MCF 10A (cell line): Measurements from ENCODE around the gene CSF3. TPM values are rescaled to one million over a fixed set of nuclear protein-coding genes. Genes with fewer than 3 reads are reported as not detected.
A peak's percentile ranks its signal among the peaks of the same experiment; 100 is the strongest.

Source experiments
- BruUV-seq: library from RNA; stranded (reverse); fragments of 400-500 nt; replicated peaks from 2 replicates; lab custom pipeline; 2021; lab: Mats Ljungman, UMichigan
- CTCF ChIA-PET: fragments of 300-600 bp; sonication (Branson Sonifier 250); formaldehyde crosslinking; extraction: SDS; loops from one replicate; lab custom pipeline; 2021; ENCODE audit warnings: antibody characterized with exemption, inconsistent platforms; lab: Yijun Ruan, JAX
- POLR2A ChIA-PET: fragments of 300-600, 350-650 bp; sonication (Branson Sonifier 250); formaldehyde crosslinking; extraction: SDS; loops from one replicate; lab custom pipeline; 2020; ENCODE audit warnings: antibody characterized with exemption, inconsistent platforms; lab: Yijun Ruan, JAX
- DNase-seq: peaks from one replicate; pipeline ENCODE4 v3.0.0-alpha.2; 2018; ENCODE audit not compliant: unreplicated experiment
- H3K27ac Mint-ChIP-seq: one replicate; pipeline ENCODE4 v1.8.0; 2022; ENCODE audit warnings: mild to moderate bottlenecking, low read depth, mixed read lengths; ENCODE audit not compliant: unreplicated experiment
- H3K27me3 Mint-ChIP-seq: one replicate; pipeline ENCODE4 v1.8.0; 2022; ENCODE audit warnings: mixed read lengths; ENCODE audit not compliant: insufficient read depth, unreplicated experiment
- H3K36me3 Mint-ChIP-seq: one replicate; pipeline ENCODE4 v1.8.0; 2022; ENCODE audit warnings: mild to moderate bottlenecking, moderate library complexity, mixed read lengths; ENCODE audit not compliant: insufficient read depth, unreplicated experiment
- H3K4me1 Mint-ChIP-seq: one replicate; pipeline ENCODE4 v1.8.0; 2022; ENCODE audit warnings: mixed read lengths; ENCODE audit not compliant: insufficient read depth, unreplicated experiment
- H3K4me3 Mint-ChIP-seq: one replicate; pipeline ENCODE4 v1.8.0; 2022; ENCODE audit warnings: mild to moderate bottlenecking, moderate library complexity, mixed read lengths; ENCODE audit not compliant: unreplicated experiment
- H3K9me3 Mint-ChIP-seq: one replicate; pipeline ENCODE4 v1.8.0; 2022; ENCODE audit warnings: mixed read lengths; ENCODE audit not compliant: unreplicated experiment
- intact Hi-C: fragments of 100-400 bp; cut with micrococcal nuclease; formaldehyde crosslinking; loops from 2 replicates; pipeline ENCODE4 v1.14.1; 2022
- total RNA-seq: library from RNA; stranded (reverse); gene quantifications from 2 replicates; pipeline ENCODE4 v1.2.3, GENCODE V29; 2022
- TF ChIP-seq, protein P1 (sequence below): fragments of 200-600 bp; IDR thresholded peaks from one replicate; pipeline ENCODE4 v1.8.0; 2022; ENCODE audit warnings: antibody characterized with exemption, mild to moderate bottlenecking; ENCODE audit not compliant: unreplicated experiment

The CSF3 gene
- total RNA-seq, 1 experiment from 2014 or later = 17.1 TPM

- BruUV-seq = no TSS peak
- no peak for DNase-seq
- ChIA-PET CTCF (interaction anchor here (0.6 to 9.3 kb wide), 12 partner anchors 11 to 242 kb away, joined by 3 to 237 read pairs (median 5); partner anchors contain the start of genes CSF3, MED24, PSMD3 and THRA), POLR2A (interaction anchor here (0.9 to 7.3 kb wide), 12 partner anchors 10 to 256 kb away, joined by 3 to 164 read pairs (median 5); partner anchors contain the start of genes CASC3, CSF3, MED24 and NR1D1)
- no peaks in the 10 kb centered on the region for H3K9me3 Mint-ChIP-seq
- peak overlapping the region; percentile 87 for H3K27ac Mint-ChIP-seq
- H3K36me3 Mint-ChIP-seq = peaks cover 43% of the 10 kb centered on the region
- TF ChIP-seq, protein P1, sequence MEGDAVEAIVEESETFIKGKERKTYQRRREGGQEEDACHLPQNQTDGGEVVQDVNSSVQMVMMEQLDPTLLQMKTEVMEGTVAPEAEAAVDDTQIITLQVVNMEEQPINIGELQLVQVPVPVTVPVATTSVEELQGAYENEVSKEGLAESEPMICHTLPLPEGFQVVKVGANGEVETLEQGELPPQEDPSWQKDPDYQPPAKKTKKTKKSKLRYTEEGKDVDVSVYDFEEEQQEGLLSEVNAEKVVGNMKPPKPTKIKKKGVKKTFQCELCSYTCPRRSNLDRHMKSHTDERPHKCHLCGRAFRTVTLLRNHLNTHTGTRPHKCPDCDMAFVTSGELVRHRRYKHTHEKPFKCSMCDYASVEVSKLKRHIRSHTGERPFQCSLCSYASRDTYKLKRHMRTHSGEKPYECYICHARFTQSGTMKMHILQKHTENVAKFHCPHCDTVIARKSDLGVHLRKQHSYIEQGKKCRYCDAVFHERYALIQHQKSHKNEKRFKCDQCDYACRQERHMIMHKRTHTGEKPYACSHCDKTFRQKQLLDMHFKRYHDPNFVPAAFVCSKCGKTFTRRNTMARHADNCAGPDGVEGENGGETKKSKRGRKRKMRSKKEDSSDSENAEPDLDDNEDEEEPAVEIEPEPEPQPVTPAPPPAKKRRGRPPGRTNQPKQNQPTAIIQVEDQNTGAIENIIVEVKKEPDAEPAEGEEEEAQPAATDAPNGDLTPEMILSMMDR = no peak
- peaks cover 61% of the 10 kb centered on the region for H3K4me1 Mint-ChIP-seq
- peak overlapping the region; percentile 52 for H3K4me3 Mint-ChIP-seq
- H3K27me3 Mint-ChIP-seq = no peaks in the 10 kb centered on the region
- intact Hi-C loops = loop anchor here (5.0 kb wide), 2 partner anchors 87 to 153 kb away; no protein-coding TSS in a partner anchor
Observed at GRCh38 chr17:40025559-40025958, 10.3 kb downstream of the CSF3 start.

DNA sequence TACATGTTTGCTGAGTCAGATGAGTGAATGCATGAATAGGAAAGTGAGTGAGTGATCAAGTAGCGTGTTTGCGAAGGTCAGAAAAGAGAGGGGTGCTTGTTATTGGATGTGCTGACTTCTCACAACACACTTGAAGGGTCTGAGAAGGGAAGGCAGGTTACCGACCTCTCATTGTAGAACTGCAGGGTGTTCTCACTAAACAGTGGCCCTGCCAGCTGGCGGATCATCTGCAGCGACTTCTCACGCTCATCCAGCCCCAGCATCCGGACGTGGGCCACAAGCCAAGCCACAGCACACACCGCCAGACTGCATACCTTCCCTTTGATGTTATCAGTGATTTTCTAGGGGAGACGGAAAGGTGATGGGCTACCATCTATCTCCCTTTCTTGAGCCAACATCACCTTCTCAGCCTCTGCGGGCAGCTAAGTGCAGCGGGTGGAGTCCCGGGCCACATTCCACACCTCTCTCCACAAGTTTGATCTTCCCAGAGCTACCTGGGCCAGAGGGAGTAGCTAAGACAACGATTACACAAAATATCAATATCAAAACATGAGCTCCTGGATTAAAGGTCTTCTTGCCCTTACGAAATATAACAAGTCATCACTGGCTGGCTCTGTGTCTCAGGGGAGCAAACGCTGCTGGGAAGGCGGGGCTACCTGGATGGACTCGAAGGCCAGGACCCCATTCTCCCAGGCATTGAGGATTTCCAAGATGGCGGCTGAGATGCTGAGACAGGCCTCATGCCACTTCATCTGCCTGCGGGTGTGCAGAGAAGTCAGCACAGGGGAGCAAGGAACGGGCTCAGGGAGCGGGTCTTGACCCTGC is 11.0 kb downstream of the CSF3 start:
- peak overlapping the region; percentile 87 for H3K27ac Mint-ChIP-seq
- ChIA-PET CTCF (interaction anchor here (0.6 to 9.3 kb wide), 29 partner anchors 12 to 464 kb away, joined by 3 to 237 read pairs (median 4); partner anchors contain the start of genes CSF3, MED24, PSMD3 and THRA), POLR2A (interaction anchor here (0.6 to 7.3 kb wide), 18 partner anchors 11 to 1276 kb away, joined by 3 to 164 read pairs (median 4); partner anchors contain the start of genes CASC3, CSF3, MED24 and NR1D1)
- peaks cover 48% of the 10 kb centered on the region for H3K36me3 Mint-ChIP-seq
- TF ChIP-seq, protein P1 = no peak
- H3K27me3 Mint-ChIP-seq = no peaks in the 10 kb centered on the region
- H3K4me1 Mint-ChIP-seq = peaks cover 55% of the 10 kb centered on the region
- peak; percentile 86 for DNase-seq
- H3K9me3 Mint-ChIP-seq = no peaks in the 10 kb centered on the region
- TSS peak; percentile 13 for BruUV-seq
- intact Hi-C loops = loop anchor here (1.0 to 5.0 kb wide), 3 partner anchors 46 to 154 kb away; partner anchors contain the start of gene PSMD3
- peak overlapping the region; percentile 52 for H3K4me3 Mint-ChIP-seq

- Mint-ChIP-seq H3K36me3 (peaks cover 54% of the 10 kb centered on the region), H3K9me3 (no peaks in the 10 kb centered on the region), H3K27me3 (no peaks in the 10 kb centered on the region), H3K4me3 (peak overlapping the region; percentile 52), H3K27ac (peak overlapping the region; percentile 87), H3K4me1 (peaks cover 47% of the 10 kb centered on the region)
- peak; percentile 95 for DNase-seq
- intact Hi-C loops = loop anchor here (1.0 to 5.0 kb wide), 5 partner anchors 14 to 155 kb away; partner anchors contain the start of gene PSMD3
- CTCF ChIA-PET = interaction anchor here (0.5 to 9.3 kb wide), 32 partner anchors 12 to 463 kb away, joined by 3 to 237 read pairs (median 4); partner anchors contain the start of genes CSF3, MED24 and THRA
- BruUV-seq = no TSS peak
- TF ChIP-seq, protein P1 = peak; percentile 91
- POLR2A ChIA-PET = interaction anchor here (0.7 to 7.3 kb wide), 16 partner anchors 12 to 564 kb away, joined by 3 to 164 read pairs (median 4); partner anchors contain the start of genes CSF3, MED24, NR1D1 and PSMD3
Observed at GRCh38 chr17:40026816-40027613, 11.8 kb downstream of the CSF3 start.
